Measurements from ENCODE around the gene CTXND1. TPM values are rescaled to one million over a fixed set of nuclear protein-coding genes. Genes with fewer than 3 reads are reported as not detected.

CTXND1 gene
- total RNA-seq, 2 donors from 2014 or later: 0.04 TPM; not detected in 1

DNA sequence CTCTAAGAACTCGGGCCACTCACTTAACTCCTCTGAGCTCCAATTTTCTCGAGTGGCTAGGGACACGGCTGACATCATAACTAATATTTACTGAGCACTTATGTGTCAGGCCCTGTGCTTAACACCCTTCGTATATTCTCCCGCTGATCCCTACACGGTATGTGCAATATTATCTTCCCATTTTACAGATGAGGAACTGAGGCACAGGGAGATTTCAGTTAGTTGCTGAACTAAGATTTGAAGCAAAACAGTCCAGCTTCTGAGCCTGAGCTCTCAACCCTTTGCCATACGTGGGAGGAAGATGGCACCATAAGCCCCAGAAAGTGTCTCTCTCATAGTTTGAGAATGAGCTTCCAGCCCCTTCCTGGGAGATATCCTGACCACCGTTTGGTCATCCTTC is 79.6 kb downstream of the CTXND1 start:
- Mint-ChIP-seq H3K27me3 (ENCODE audit: insufficient read depth) (no peaks in the 10 kb centered on the region), H3K27ac (no peak overlapping the region), H3K4me3 (no peak overlapping the region), H3K36me3 (ENCODE audit: low read depth) (peaks cover 16% of the 10 kb centered on the region), H3K4me1 (no peaks in the 10 kb centered on the region), H3K9me3 (peaks cover 2% of the 10 kb centered on the region)
- Histone ChIP-seq H3K4me1 (ENCODE audit: control insufficient read depth, insufficient read depth, low read length) (no peaks in the 10 kb centered on the region), H3K27ac (ENCODE audit: low read depth, low read length) (no peak overlapping the region), H3K9ac (ENCODE audit: extremely low read depth, low read length, poor library complexity, severe bottlenecking) (no peak overlapping the region), H3K27me3 (ENCODE audit: control insufficient read depth, insufficient read depth, low read length, poor library complexity, severe bottlenecking) (no peaks in the 10 kb centered on the region), H3K36me3 (ENCODE audit: control insufficient read depth, insufficient read depth, low read length) (no peaks in the 10 kb centered on the region), H3K9me3 (ENCODE audit: control insufficient read depth, low read length) (no peaks in the 10 kb centered on the region), H3K4me3 (ENCODE audit: low read length) (no peak overlapping the region)
- DNase-seq: no peak
- WGBS, 2 experiments (ENCODE audit: insufficient coverage in 1 of 2, insufficient read length in 1 of 2): 73 to 85% methylated on average over 7 to 8 of the region's 8 CpGs
- no peak for TF ChIP-seq CTCF (conservative IDR thresholded peaks at IDR 0.05)

GRCh38 chr15:80171787-80172186 is 80.2 kb downstream of the CTXND1 start:
- H3K4me1 Mint-ChIP-seq: no peaks in the 10 kb centered on the region
- H3K9ac ChIP-seq (ENCODE audit: extremely low read depth, low read length, poor library complexity, severe bottlenecking): no peak overlapping the region
- no peak overlapping the region for H3K27ac ChIP-seq (ENCODE audit: low read depth, low read length)
- H3K27me3 ChIP-seq (ENCODE audit: control insufficient read depth, insufficient read depth, low read length, poor library complexity, severe bottlenecking): no peaks in the 10 kb centered on the region
- DNase-seq: no peak
- H3K27me3 Mint-ChIP-seq (ENCODE audit: insufficient read depth): no peaks in the 10 kb centered on the region
- H3K9me3 Mint-ChIP-seq: peaks cover 2% of the 10 kb centered on the region
- no peak overlapping the region for H3K4me3 Mint-ChIP-seq
- H3K4me3 ChIP-seq (ENCODE audit: low read length): no peak overlapping the region
- H3K9me3 ChIP-seq (ENCODE audit: control insufficient read depth, low read length): no peaks in the 10 kb centered on the region
- H3K36me3 ChIP-seq (ENCODE audit: control insufficient read depth, insufficient read depth, low read length): no peaks in the 10 kb centered on the region
- no peaks in the 10 kb centered on the region for H3K4me1 ChIP-seq (ENCODE audit: control insufficient read depth, insufficient read depth, low read length)
- peaks cover 13% of the 10 kb centered on the region for H3K36me3 Mint-ChIP-seq (ENCODE audit: low read depth)
- TF ChIP-seq CTCF (conservative IDR thresholded peaks at IDR 0.05): no peak
- H3K27ac Mint-ChIP-seq: no peak overlapping the region
- 78 to 83% methylated on average over 1 to 4 of the region's 4 CpGs for WGBS, 2 experiments (ENCODE audit: insufficient coverage in 1 of 2, insufficient read length in 1 of 2)

DNA sequence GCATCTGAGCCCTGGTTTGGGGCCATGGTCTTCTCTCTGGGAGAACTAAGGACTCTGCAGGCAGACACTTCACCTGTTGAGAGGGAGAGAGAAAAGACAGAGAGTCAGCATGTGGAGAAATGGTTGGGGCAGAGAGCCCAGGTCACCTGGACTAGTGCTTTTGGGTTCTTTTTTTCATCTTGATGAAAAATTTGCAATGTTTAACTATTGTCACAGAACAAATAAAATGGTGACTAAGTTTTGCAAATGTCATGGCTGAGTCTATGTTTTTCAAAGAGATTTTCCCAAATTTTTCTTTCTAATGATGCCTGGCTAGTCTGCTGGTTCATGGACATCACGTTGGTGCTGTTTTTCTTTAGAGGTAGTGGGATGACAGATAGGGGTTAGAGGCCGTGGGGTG is 81.4 kb downstream of the CTXND1 start:
- H3K9me3 Mint-ChIP-seq: peaks cover 2% of the 10 kb centered on the region

More for the DNA sequence above, 81.4 kb downstream of the CTXND1 start:
- Histone ChIP-seq H3K4me3 (ENCODE audit: low read length) (no peak overlapping the region), H3K9ac (ENCODE audit: extremely low read depth, low read length, poor library complexity, severe bottlenecking) (no peak overlapping the region), H3K4me1 (ENCODE audit: control insufficient read depth, insufficient read depth, low read length) (no peaks in the 10 kb centered on the region), H3K27ac (ENCODE audit: low read depth, low read length) (no peak overlapping the region), H3K36me3 (ENCODE audit: control insufficient read depth, insufficient read depth, low read length) (no peaks in the 10 kb centered on the region), H3K9me3 (ENCODE audit: control insufficient read depth, low read length) (no peaks in the 10 kb centered on the region), H3K27me3 (ENCODE audit: control insufficient read depth, insufficient read depth, low read length, poor library complexity, severe bottlenecking) (no peaks in the 10 kb centered on the region)
- TF ChIP-seq CTCF (conservative IDR thresholded peaks at IDR 0.05): no peak
- H3K36me3 Mint-ChIP-seq (ENCODE audit: low read depth): peaks cover 13% of the 10 kb centered on the region
- WGBS, 2 experiments (ENCODE audit: insufficient coverage in 1 of 2, insufficient read length in 1 of 2): 97% methylated on average over 2 of the region's 2 CpGs; no CpG with 5 or more reads in 1 of the 2 experiments
- DNase-seq: no peak
- H3K27ac Mint-ChIP-seq: no peak overlapping the region
- no peaks in the 10 kb centered on the region for H3K4me1 Mint-ChIP-seq
- no peak overlapping the region for H3K4me3 Mint-ChIP-seq
- H3K27me3 Mint-ChIP-seq (ENCODE audit: insufficient read depth): no peaks in the 10 kb centered on the region

Data from endodermal cell (in vitro differentiated cells).